Measurements from ENCODE around the gene CDK2AP2. TPM values are rescaled to one million over a fixed set of nuclear protein-coding genes. Genes with fewer than 3 reads are reported as not detected.

Gene CDK2AP2
- total and polyA plus RNA-seq, 9 of the 15 experiments (the other 6 are each of a cell fraction or from before 2014, with no cell fraction given), result 4.4 to 47.4 (median 21.7) TPM

- Histone ChIP-seq H3K9me3 (replicated peaks; ENCODE audit: control insufficient read depth, insufficient read depth, low read depth, low read length) (no peaks in the 10 kb centered on the region), H4K20me1 (replicated peaks; ENCODE audit: control insufficient read depth, insufficient read depth, low read length) (0 out of 2 replicates have a peak, but pooled peaks cover 7% of the 10 kb centered on the region), H3K27me3 (ENCODE audit: control insufficient read depth in 2 of 2, insufficient read depth in 2 of 2, low read length in 2 of 2) (peaks cover 7 to 34% of the 10 kb centered on the region in 2 experiments; a peak in 4 of 5 replicates), H3K79me2 (ENCODE audit: control insufficient read depth, insufficient read depth, low read length) (no peaks in the 10 kb centered on the region), H3K4me1 (replicated peaks in 1 of 2; ENCODE audit: control insufficient read depth in 2 of 2, insufficient read depth in 2 of 2, low read length in 2 of 2) (peaks cover 0 to 25% of the 10 kb centered on the region in 2 experiments; a peak in 2 of 5 replicates), H3K9ac (ENCODE audit: insufficient read depth in 1 of 2, low read depth in 2 of 2, low read length in 2 of 2) (no peak overlapping the region; a peak in 1 of 4 replicates), H3K4me2 (ENCODE audit: insufficient read depth, low read length) (no peak overlapping the region), H2AFZ (ENCODE audit: low read depth, low read length) (no peak overlapping the region), H3K9me1 (ENCODE audit: control insufficient read depth, insufficient read depth, low read length) (no peaks in the 10 kb centered on the region), H3K4me3 (no peak overlapping the region), H3K27ac (ENCODE audit: extremely low read depth, low read depth, low read length) (no peak overlapping the region), H3K36me3 (ENCODE audit: control insufficient read depth, insufficient read depth, low read length) (no peaks in the 10 kb centered on the region)
- no TSS peak for BruUV-seq (replicated peaks)
- intact Hi-C loops (cut with micrococcal nuclease) (no loop called here), in situ Hi-C loops (cut with MboI) (no loop called here)
- 12% methylated on average over 10 of the region's 10 CpGs for WGBS (ENCODE audit: insufficient coverage, low coverage, missing lambda C conversion rate)
- FAIRE-seq (no peak), ATAC-seq (peak; percentile 25), DNase-seq (ENCODE audit: extremely low read depth in 1 of 4, low spot score in 3 of 4) (no peak)
- POLR2A ChIA-PET, result no interaction called here
- CTCF ChIA-PET (ENCODE audit: low intra/inter-chr PET ratio), result no interaction called here
- no peak for TF ChIP-seq ZFP1 (CRISPR knock-in tag; IDR thresholded peaks at IDR 0.05)
- TF ChIP-seq RBBP5 (IDR thresholded peaks at IDR 0.05; ENCODE audit: borderline replicate concordance, insufficient read depth, low read length, poor library complexity, severe bottlenecking), result no peak
- TF ChIP-seq DNMT1 (IDR thresholded peaks at IDR 0.05), result no peak
- no peak for TF ChIP-seq POLR2AphosphoS2 (IDR thresholded peaks at IDR 0.05; ENCODE audit: low read length)
- TF ChIP-seq ZNF592 (IDR thresholded peaks at IDR 0.05), result no peak
- no peak for TF ChIP-seq RAD21 (CRISPR knock-in tag; conservative IDR thresholded peaks at IDR 0.05 in 1 of 2, IDR thresholded peaks at IDR 0.05 in 1 of 2)
- no peak for TF ChIP-seq RREB1 (CRISPR knock-in tag; IDR thresholded peaks at IDR 0.05)
- TF ChIP-seq HDAC2 (IDR thresholded peaks at IDR 0.05), result no peak
- TF ChIP-seq ZNF778 (CRISPR knock-in tag; IDR thresholded peaks at IDR 0.05), result no peak
- TF ChIP-seq MBD2 (IDR thresholded peaks at IDR 0.05; ENCODE audit: borderline replicate concordance, low read depth), result no peak
- TF ChIP-seq XRCC3 (IDR thresholded peaks at IDR 0.05), result no peak
Measured at GRCh38 chr11:67517784-67518552, 10.0 kb upstream of the CDK2AP2 start.
